ENCODE data around the gene CCDC78. TPM values are rescaled to one million over a fixed set of nuclear protein-coding genes. Genes with fewer than 3 reads are reported as not detected.

Gene CCDC78
- total and polyA plus RNA-seq, 2 of the 13 experiments (the other 11 are each of a cell fraction or from before 2014, with no cell fraction given), result 0.53 to 1.5 TPM

DNA sequence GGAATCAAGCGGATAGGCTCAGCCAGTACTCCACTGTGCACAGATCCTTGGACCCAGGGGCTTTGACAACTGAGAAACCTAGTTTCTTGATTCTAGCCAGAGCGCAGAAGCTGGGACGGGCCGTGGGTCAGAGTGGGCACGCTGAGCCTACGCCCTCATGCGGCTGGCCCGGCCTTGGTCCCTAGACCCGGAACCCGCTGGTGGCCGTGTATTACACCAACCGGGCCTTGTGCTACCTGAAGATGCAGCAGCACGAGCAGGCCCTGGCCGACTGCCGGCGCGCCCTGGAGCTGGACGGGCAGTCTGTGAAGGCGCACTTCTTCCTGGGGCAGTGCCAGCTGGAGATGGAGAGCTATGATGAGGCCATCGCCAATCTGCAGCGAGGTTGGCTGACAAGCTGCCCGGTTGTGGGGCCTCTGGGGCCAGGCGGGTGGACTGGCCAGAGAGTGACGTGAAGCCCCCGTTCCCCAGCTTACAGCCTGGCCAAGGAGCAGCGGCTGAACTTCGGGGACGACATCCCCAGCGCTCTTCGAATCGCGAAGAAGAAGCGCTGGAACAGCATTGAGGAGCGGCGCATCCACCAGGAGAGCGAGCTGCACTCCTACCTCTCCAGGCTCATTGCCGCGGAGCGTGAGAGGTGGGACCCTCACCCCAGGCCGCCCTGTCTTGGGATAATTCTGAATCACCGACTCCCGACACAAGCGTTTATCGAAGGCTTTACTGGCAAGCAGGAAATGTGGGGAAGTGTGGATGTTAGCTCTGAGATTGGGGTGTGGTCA is 45.1 kb downstream of the CCDC78 start (continued):
- TF ChIP-seq, protein P1, sequence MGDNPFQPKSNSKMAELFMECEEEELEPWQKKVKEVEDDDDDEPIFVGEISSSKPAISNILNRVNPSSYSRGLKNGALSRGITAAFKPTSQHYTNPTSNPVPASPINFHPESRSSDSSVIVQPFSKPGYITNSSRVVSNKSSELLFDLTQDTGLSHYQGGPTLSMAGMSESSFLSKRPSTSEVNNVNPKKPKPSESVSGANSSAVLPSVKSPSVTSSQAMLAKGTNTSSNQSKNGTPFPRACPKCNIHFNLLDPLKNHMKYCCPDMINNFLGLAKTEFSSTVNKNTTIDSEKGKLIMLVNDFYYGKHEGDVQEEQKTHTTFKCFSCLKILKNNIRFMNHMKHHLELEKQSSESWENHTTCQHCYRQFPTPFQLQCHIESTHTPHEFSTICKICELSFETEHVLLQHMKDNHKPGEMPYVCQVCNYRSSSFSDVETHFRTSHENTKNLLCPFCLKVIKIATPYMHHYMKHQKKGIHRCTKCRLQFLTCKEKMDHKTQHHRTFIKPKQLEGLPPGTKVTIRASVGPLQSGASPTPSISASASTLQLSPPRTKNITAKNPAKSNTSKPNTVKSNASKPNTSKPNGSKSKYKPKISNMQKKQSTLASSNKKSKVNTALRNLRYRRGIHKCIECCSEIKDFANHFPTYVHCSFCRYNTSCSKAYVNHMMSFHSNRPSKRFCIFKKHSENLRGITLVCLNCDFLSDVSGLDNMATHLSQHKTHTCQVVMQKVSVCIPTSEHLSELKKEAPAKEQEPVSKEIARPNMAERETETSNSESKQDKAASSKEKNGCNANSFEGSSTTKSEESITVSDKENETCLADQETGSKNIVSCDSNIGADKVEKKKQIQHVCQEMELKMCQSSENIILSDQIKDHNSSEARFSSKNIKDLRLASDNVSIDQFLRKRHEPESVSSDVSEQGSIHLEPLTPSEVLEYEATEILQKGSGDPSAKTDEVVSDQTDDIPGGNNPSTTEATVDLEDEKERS (CRISPR knock-in tag; IDR thresholded peaks at IDR 0.05), result no peak
- TF ChIP-seq SMAD1 (CRISPR knock-in tag; IDR thresholded peaks at IDR 0.05; ENCODE audit: borderline replicate concordance, low read depth), result peak; percentile 55; the same call in 1 of the 2 replicates
- TF ChIP-seq THAP11 (CRISPR knock-in tag; IDR thresholded peaks at IDR 0.05), result 0 out of 2 replicates have a peak, but pooled peaks have one; percentile 16
- TF ChIP-seq, protein P2, sequence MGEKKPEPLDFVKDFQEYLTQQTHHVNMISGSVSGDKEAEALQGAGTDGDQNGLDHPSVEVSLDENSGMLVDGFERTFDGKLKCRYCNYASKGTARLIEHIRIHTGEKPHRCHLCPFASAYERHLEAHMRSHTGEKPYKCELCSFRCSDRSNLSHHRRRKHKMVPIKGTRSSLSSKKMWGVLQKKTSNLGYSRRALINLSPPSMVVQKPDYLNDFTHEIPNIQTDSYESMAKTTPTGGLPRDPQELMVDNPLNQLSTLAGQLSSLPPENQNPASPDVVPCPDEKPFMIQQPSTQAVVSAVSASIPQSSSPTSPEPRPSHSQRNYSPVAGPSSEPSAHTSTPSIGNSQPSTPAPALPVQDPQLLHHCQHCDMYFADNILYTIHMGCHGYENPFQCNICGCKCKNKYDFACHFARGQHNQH (CRISPR knock-in tag; IDR thresholded peaks at IDR 0.05), result 0 out of 2 replicates have a peak, but pooled peaks have one; percentile 4
- TF ChIP-seq ZMYM4 (CRISPR knock-in tag; IDR thresholded peaks at IDR 0.05), result no peak
- 0 out of 2 replicates have a peak, but pooled peaks have one; percentile 24 for TF ChIP-seq ZNF235 (CRISPR knock-in tag; IDR thresholded peaks at IDR 0.05; ENCODE audit: borderline replicate concordance)
- TF ChIP-seq ZNF547 (CRISPR knock-in tag; IDR thresholded peaks at IDR 0.05), result no peak
- no peak for TF ChIP-seq ZNF282 (IDR thresholded peaks at IDR 0.05; ENCODE audit: partially characterized antibody)
- TF ChIP-seq, protein P3, sequence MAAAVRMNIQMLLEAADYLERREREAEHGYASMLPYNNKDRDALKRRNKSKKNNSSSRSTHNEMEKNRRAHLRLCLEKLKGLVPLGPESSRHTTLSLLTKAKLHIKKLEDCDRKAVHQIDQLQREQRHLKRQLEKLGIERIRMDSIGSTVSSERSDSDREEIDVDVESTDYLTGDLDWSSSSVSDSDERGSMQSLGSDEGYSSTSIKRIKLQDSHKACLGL (CRISPR knock-in tag; IDR thresholded peaks at IDR 0.05), result 0 out of 2 replicates have a peak, but pooled peaks have one; percentile 60
- no peak for TF ChIP-seq SRY (CRISPR knock-in tag; IDR thresholded peaks at IDR 0.05)
- TF ChIP-seq, protein P4, sequence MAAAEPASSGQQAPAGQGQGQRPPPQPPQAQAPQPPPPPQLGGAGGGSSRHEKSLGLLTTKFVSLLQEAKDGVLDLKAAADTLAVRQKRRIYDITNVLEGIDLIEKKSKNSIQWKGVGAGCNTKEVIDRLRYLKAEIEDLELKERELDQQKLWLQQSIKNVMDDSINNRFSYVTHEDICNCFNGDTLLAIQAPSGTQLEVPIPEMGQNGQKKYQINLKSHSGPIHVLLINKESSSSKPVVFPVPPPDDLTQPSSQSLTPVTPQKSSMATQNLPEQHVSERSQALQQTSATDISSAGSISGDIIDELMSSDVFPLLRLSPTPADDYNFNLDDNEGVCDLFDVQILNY (CRISPR knock-in tag; conservative IDR thresholded peaks at IDR 0.05), result no peak
- TF ChIP-seq ZNF605 (CRISPR knock-in tag; IDR thresholded peaks at IDR 0.05), result no peak
- no peak for TF ChIP-seq CC2D1A (CRISPR knock-in tag; IDR thresholded peaks at IDR 0.05)
- TF ChIP-seq ARNTL (CRISPR knock-in tag; IDR thresholded peaks at IDR 0.05), result no peak
- TF ChIP-seq HDAC1 (CRISPR knock-in tag; IDR thresholded peaks at IDR 0.05), result peak; percentile 60; the same call in 1 of the 2 replicates
- TF ChIP-seq, protein P5, sequence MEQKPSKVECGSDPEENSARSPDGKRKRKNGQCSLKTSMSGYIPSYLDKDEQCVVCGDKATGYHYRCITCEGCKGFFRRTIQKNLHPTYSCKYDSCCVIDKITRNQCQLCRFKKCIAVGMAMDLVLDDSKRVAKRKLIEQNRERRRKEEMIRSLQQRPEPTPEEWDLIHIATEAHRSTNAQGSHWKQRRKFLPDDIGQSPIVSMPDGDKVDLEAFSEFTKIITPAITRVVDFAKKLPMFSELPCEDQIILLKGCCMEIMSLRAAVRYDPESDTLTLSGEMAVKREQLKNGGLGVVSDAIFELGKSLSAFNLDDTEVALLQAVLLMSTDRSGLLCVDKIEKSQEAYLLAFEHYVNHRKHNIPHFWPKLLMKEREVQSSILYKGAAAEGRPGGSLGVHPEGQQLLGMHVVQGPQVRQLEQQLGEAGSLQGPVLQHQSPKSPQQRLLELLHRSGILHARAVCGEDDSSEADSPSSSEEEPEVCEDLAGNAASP (CRISPR knock-in tag; IDR thresholded peaks at IDR 0.05; ENCODE audit: borderline replicate concordance), result no peak
- TF ChIP-seq, protein P6, sequence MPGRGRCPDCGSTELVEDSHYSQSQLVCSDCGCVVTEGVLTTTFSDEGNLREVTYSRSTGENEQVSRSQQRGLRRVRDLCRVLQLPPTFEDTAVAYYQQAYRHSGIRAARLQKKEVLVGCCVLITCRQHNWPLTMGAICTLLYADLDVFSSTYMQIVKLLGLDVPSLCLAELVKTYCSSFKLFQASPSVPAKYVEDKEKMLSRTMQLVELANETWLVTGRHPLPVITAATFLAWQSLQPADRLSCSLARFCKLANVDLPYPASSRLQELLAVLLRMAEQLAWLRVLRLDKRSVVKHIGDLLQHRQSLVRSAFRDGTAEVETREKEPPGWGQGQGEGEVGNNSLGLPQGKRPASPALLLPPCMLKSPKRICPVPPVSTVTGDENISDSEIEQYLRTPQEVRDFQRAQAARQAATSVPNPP (CRISPR knock-in tag; IDR thresholded peaks at IDR 0.05), result no peak
- no peak for TF ChIP-seq MATR3 (CRISPR knock-in tag; IDR thresholded peaks at IDR 0.05)
- TF ChIP-seq ZNF619 (CRISPR knock-in tag; IDR thresholded peaks at IDR 0.05), result no peak
